HG02840 (cell line): Measurements from ENCODE around the gene ATP6V0E1.
"Not testable (repeated sequence)": the region's sequence is repeated elsewhere in the genome, so short reads cannot be mapped to it uniquely, and the experiment has no call there.

Experiments used
- ATAC-seq: cut with Tn5 transposase; IDR thresholded peaks from one replicate; pipeline ENCODE4 v1.9.1; 2021; ENCODE audit warnings: mild to moderate bottlenecking, moderate library complexity, moderate number of reproducible peaks; ENCODE audit not compliant: unreplicated experiment, low FRiP score

The ATP6V0E1 gene

DNA sequence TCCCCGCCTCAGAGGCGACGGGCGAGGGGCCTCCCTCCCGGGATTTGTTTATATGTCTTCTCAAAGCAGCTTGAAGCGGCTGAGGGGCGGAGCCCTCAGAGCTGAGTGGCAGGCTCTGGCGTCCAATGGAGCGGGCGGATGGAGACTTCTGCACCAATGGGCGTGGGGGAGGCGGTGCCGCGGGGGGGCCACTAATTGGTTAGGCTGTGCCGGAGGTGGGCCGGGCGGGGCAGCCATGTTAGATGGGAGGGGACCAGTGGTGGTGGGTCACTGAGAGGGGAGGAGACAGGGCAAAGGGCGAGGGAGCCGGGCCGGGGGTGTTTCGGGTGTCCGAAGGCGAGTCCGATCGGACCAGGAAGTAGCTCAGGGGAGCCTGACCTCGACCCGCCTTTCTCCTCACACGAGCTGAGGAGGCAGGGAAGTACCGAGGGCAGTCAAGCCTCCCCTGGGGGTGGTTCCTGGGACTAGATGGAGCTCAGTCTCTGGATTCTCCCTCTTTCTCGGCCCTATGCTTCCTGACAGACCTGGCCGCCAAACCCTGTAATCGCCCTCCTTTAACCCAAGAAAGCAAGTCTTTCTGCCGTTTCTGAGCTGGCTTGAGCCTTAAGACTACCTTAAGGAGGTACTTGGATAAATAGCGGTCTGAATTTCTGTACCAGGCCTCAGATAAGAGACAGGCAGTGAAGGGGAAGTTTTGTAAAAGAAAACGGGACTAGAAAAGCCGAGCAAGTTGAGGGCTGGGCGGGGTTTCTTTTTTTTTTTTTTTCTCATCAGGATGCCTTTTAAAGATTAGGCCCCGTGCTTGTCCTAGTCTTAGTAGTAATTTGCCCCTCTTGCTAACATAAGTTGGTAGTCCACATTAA, 73.7 kb downstream of the ATP6V0E1 start:
- ATAC-seq: peak; percentile 77

DNA sequence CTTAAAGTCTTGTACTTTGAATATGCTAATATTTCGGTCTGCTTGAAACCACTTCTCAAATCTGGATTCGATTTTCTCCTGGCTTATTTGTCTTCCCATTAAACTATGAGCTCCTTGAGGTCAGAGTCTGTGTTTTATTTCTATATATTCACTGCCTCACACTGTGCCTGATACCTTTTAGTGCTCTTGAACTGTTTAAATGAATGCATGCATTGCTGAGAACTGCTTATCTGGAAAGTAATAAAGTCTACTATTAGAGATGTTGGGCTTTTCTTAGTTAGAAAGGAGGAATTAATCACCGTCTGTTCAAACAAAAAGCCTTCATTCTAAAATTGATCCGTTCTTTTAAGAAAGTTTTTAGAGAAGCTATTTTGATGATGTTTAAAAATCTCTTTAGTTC, 78.6 kb downstream of the ATP6V0E1 start:
- ATAC-seq: no peak

DNA sequence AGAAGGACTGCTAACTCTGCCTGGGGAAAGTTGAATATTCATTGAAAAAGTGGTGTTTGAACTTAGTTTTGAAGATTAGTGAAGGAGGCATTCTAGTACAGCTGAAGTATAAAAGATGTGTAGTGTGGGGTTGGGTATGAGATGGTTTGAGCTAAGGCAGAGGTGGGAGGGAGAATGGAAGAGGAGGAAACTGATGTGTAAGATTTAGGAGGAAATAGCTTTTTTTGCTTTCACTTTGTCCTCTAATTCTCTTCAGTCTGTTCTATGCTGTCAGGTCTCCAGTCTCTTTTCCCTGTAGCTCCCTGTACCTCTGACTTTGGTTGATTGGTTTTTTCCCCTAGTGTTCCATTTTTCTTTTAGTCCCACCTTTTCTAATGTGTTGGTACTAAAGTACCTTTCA, 81.6 kb downstream of the ATP6V0E1 start:
- ATAC-seq: no peak

- ATAC-seq: no peak
Observed at GRCh38 chr5:173069671-173070070, 86.1 kb downstream of the ATP6V0E1 start.

- no peak for ATAC-seq
Observed at GRCh38 chr5:173075137-173075843, 91.7 kb downstream of the ATP6V0E1 start.

GRCh38 chr5:173075970-173076369, 92.4 kb downstream of the ATP6V0E1 start:
- ATAC-seq: no peak

DNA sequence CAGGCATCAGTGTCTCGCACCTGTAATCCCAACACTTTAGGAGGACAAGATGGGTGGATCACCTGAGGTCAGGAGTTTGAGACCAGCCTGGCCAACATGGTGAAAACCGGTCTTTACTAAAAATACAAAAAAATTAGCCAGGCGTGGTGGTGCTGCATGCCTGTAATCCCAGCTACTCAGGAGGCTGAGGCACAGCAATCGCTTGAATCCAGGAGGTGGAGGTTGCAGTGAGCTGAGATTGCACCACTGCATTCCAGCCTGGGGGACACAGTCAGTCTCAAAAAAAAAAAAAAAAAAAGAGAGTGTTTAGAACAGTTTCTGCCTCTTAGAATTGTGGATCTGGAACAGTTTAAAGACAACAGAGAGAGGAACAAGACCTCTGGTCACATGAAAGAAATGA, 92.9 kb downstream of the ATP6V0E1 start:
- ATAC-seq: not testable (repeated sequence)

DNA sequence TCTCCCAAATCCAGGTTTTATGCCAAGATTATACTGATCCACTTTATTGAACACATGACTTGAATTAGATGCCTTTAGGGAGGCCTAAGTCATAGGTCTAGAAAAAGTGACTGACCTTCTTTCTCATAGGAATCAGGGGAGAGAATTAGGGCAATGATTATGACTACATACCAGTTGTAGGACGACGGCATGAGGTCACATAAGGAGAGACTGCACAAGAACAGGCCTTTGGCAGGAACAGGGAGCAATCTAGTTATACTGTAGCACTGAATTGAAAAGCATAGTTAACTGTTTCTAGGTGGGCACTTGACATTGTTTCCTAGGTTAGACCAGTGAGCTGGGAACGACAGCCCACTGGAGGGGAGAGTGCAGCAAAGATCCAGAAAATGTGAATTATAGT, 95.3 kb downstream of the ATP6V0E1 start:
- ATAC-seq: no peak
